ENCODE results near the gene IQCH.

- TF ChIP-seq EZH2 (IDR thresholded peaks at IDR 0.05; ENCODE audit: borderline replicate concordance, low read length) (no peak), CTCF (conservative IDR thresholded peaks at IDR 0.05 in 1 of 2, IDR thresholded peaks at IDR 0.05 in 1 of 2; ENCODE audit: extremely low read depth in 1 of 2, insufficient read depth in 1 of 2, low read depth in 1 of 2, low read length in 2 of 2) (no peak)
These were observed 126.3 kb downstream of the IQCH start for GRCh38 chr15:67380921-67381320.

Measured in mammary epithelial cell (primary cell).